HG03135 (cell line): ENCODE data around the gene C13orf42.

Experiments
- ATAC-seq: cut with Tn5 transposase; IDR thresholded peaks from one replicate; pipeline ENCODE4 v1.9.1; 2021; ENCODE audit warnings: mild to moderate bottlenecking, moderate library complexity; ENCODE audit not compliant: unreplicated experiment

The C13orf42 gene

DNA sequence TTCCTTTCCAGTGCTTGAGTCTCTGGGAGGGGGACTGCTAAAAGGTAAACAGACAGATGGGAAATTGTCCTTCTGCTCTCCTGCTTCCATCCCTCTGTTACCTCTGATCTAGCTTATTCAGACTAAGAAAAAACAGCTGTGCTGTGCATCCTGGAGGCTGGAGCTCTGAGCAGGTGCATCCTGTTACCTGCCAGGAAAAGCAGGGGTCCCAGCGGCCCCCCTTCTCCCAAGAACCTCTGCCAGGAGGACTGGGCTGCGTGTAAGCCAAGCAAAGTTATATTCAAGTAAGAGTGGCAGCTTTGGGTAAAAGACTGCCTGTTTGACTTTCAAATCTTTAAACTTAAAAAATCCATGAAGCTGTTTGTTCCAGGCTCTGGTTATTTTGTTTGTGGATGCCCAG, 75.1 kb downstream of the C13orf42 start:
- no peak for ATAC-seq

GRCh38 chr13:51035469-51035868, 75.6 kb downstream of the C13orf42 start:
- ATAC-seq = no peak

- ATAC-seq = no peak
These were observed 76.2 kb downstream of the C13orf42 start for GRCh38 chr13:51034906-51035305.

GRCh38 chr13:51033421-51034185, 77.5 kb downstream of the C13orf42 start:
- no peak for ATAC-seq

DNA sequence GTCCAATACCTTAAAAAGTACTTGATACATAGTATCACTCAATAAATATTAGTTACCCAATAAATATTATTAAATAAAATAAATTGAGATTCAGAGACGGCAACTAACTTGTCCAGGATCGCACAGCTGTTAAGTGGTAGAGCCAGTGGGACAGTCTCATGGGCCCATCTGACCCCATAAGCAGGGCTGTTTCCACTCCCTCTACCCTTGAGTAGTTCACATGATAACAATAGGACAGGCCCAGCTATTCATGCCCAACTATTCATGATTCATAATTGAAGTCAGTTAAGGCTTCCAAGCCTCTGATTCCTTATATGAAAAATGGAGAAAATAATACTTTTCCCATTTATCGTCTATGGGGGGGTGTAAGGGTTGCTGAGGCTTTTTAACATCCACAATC, 78.2 kb downstream of the C13orf42 start:
- ATAC-seq = no peak
